T-cell (primary cell): ENCODE measurements around the gene SFXN5. TPM values are rescaled to one million over a fixed set of nuclear protein-coding genes. Genes with fewer than 3 reads are reported as not detected.

ENCODE experiments used
- ATAC-seq, 4 experiments: fragments of 200-7000 bp in 3 of 4; fragments of 150-1000 bp in 1 of 4; cut with Tn5 transposase; replicated peaks in 1 of 4; 1 replicate in 3 of 4; 2 replicates in 1 of 4; pipeline ENCODE4 v1.10.0; 2021; ENCODE audit warnings: moderate library complexity in 3 of 4, mild to moderate bottlenecking in 2 of 4, moderate number of reproducible peaks in 1 of 4
- CTCF ChIA-PET, 2 donors: fragments of 300-600 bp; sonication (Branson Sonifier 250); formaldehyde crosslinking; loops; one replicate each; lab custom pipeline; 2022; ENCODE audit warnings: antibody characterized with exemption in 2 of 2; lab: Charles Lee
- POLR2A ChIA-PET, 2 donors: fragments of 300-600 bp; sonication (Branson Sonifier 250); formaldehyde crosslinking; loops; one replicate each; lab custom pipeline; 2022; ENCODE audit warnings: antibody characterized with exemption in 2 of 2; lab: Charles Lee
- DNase-seq, 35 experiments: peaks; one replicate each; pipeline versions ENCODE4 v3.0.0 to v3.0.0-alpha.2; 2013 to 2023
- H3K27ac ChIP-seq: one replicate; pipeline ENCODE4 v1.5.1; 2013; ENCODE audit warnings: low read length
- H3K27me3 ChIP-seq, 2 experiments: replicated peaks in 1 of 2; 1 replicate in 1 of 2; 2 replicates in 1 of 2; pipeline versions ENCODE4 v1.6.1 to v1.7.0; 2013; ENCODE audit warnings: low read length in 1 of 2, mixed read lengths in 1 of 2; ENCODE audit not compliant: control insufficient read depth in 2 of 2, insufficient read depth in 2 of 2; ENCODE audit errors: extremely low read depth in 1 of 2
- H3K36me3 ChIP-seq, 2 donors: 1 replicate in 1 of 2; 2 replicates in 1 of 2; pipeline versions ENCODE4 v1.6.1 to v1.7.0; 2013; ENCODE audit warnings: low read length in 1 of 2; ENCODE audit not compliant: control insufficient read depth in 2 of 2, insufficient read depth in 1 of 2; ENCODE audit errors: extremely low read depth in 1 of 2
- H3K4me1 ChIP-seq, 2 experiments: 1 replicate in 1 of 2; 2 replicates in 1 of 2; pipeline versions ENCODE4 v1.6.1 to v1.7.0; 2013; ENCODE audit warnings: low read length in 2 of 2, mixed read lengths in 1 of 2; ENCODE audit not compliant: insufficient read depth in 2 of 2, control insufficient read depth in 1 of 2; ENCODE audit errors: extremely low read depth in 1 of 2
- H3K4me3 ChIP-seq, 2 donors: 1 replicate in 1 of 2; 2 replicates in 1 of 2; pipeline versions ENCODE4 v1.5.1 to v1.7.0; 2013; ENCODE audit warnings: mild to moderate bottlenecking in 2 of 2, low read length in 1 of 2, moderate library complexity in 1 of 2; ENCODE audit not compliant: control insufficient read depth in 1 of 2; ENCODE audit errors: extremely low read depth in 1 of 2
- H3K9me3 ChIP-seq: 2 replicates; pipeline ENCODE4 v1.7.0; 2013
- H3K27ac Mint-ChIP-seq, 2 donors: one replicate each; pipeline ENCODE4 v1.8.0; 2020 to 2021; ENCODE audit warnings: mild to moderate bottlenecking in 2 of 2, mixed read lengths in 2 of 2
- H3K27me3 Mint-ChIP-seq, 2 donors: one replicate each; pipeline ENCODE4 v1.8.0; 2021 to 2022; ENCODE audit warnings: mixed read lengths in 2 of 2
- H3K36me3 Mint-ChIP-seq: one replicate; pipeline ENCODE4 v1.8.0; 2021; ENCODE audit warnings: mixed read lengths
- H3K4me1 Mint-ChIP-seq, 3 donors: one replicate each; pipeline ENCODE4 v1.8.0; 2020 to 2022; ENCODE audit warnings: mixed read lengths in 3 of 3, mild to moderate bottlenecking in 1 of 3
- H3K4me3 Mint-ChIP-seq, 3 donors: one replicate each; pipeline ENCODE4 v1.8.0; 2020 to 2022; ENCODE audit warnings: mild to moderate bottlenecking in 3 of 3, mixed read lengths in 3 of 3, moderate library complexity in 3 of 3
- H3K9me3 Mint-ChIP-seq, 3 donors: one replicate each; pipeline ENCODE4 v1.8.0; 2020 to 2022; ENCODE audit warnings: mixed read lengths in 3 of 3
- WGBS: methylation state at CpG from one replicate; pipeline ENCODE4 v1.1.5; 2013; ENCODE audit warnings: missing lambda C conversion rate; ENCODE audit not compliant: insufficient coverage; 5-methylcytosine and 5-hydroxymethylcytosine counted together
- total RNA-seq, 35 experiments: library from RNA in 6 of 35; stranded (reverse) in 6 of 35; fragments of 120-200 nt in 1 of 35; gene quantifications; one replicate each; pipeline versions ENCODE4 v1.2.1 to v1.2.4 and lab custom pipeline; 2013 to 2026

The SFXN5 gene
- total RNA-seq, 5 donors from 2014 or later (not counting 1 experiment from before 2014, with no cell fraction given), result 6.3 to 14.2 (median 9.7) TPM

DNA sequence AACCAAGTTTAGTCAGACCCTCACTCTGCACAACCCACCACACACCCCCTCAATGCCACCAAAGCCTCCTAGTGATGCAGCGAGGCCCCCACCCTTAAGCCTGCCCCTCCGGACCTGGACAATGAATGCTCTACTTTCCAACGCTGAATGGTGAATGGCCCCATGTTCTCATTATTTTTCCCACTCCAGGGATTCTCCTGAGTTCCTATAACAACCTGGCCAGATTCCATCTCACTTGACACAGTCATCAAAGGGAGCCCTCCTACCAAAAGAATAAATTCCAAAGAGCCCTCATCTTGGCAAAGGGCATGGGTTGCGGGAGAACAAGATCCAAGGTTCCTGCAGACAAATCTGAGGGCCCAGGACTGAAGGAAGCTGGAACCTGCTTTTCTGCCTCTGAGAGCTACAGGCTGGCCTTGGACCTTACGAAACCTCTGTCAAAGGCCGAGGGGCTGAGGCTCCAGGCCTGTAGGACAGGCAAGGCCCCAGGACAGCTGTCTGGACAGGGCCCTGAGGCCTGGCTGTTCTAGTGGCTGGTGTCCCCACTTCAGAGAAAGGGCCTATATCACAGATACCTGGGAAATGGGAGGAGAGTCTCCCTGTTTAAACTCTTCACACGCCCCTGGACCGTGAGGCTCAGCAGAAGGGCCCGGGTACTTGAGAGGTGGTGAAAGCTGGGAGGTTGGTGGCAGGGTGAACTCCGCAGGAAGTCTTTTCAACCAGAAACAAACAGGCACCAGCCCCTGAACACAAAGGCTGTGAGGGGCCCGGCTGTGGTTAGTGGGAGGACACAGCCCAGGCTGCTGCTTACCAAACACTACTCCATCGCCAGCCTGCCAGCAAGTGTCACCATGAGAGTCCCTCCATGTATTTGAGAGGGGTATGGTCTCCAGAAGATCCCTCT lies 27.3 kb downstream of the SFXN5 start:
- peaks cover 0 to 3% of the 10 kb centered on the region in 2 experiments for H3K4me1 ChIP-seq
- ChIA-PET POLR2A (no interaction called here), CTCF (no interaction called here)
- peak in 2 of 4 experiments; percentile 45 to 50 for ATAC-seq
- Mint-ChIP-seq H3K4me1 (peaks cover 0 to 8% (median 2%) of the 10 kb centered on the region in 3 donors), H3K27me3 (no peaks in the 10 kb centered on the region), H3K27ac (peak overlapping the region in 1 of 2 donors; percentile 44), H3K4me3 (no peak overlapping the region), H3K36me3 (peaks cover 9% of the 10 kb centered on the region), H3K9me3 (peaks cover 0 to 4% (median 2%) of the 10 kb centered on the region in 3 donors)
- no peak overlapping the region for H3K27ac ChIP-seq
- 92% methylated on average over 7 of the region's 12 CpGs for WGBS
- H3K9me3 ChIP-seq, result no peaks in the 10 kb centered on the region
- H3K36me3 ChIP-seq, result no peaks in the 10 kb centered on the region
- peak overlapping the region in 1 of 2 donors; percentile 15 for H3K4me3 ChIP-seq
- no peaks in the 10 kb centered on the region for H3K27me3 ChIP-seq
- DNase-seq, result peak in 3 of 35 experiments; percentile 5 to 11 (median 8)

DNA sequence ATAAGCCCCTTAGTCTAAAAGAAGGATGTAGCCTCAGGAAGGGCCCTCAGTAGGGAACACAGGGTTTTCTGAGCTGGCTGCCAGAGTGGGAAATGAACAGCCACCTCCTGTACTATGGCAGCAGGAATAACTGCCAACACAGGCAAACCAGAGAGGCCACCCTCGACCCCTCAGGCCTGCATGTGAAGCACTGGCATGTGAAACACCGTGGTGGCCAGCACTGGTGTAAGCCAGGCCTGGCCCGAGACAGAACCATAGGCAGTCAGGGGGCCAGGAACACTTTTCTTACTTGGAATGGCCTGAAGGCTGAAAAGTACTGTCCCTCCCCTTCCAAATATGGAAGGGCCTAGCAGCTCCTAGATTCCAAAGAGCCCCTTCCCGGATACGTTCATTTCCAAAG lies 28.2 kb downstream of the SFXN5 start:
- Histone ChIP-seq H3K27me3 (no peaks in the 10 kb centered on the region), H3K27ac (no peak overlapping the region), H3K9me3 (no peaks in the 10 kb centered on the region), H3K4me1 (peaks cover 0 to 3% of the 10 kb centered on the region in 2 experiments), H3K36me3 (no peaks in the 10 kb centered on the region), H3K4me3 (no peak overlapping the region)
- Mint-ChIP-seq H3K9me3 (peaks cover 0 to 4% (median 2%) of the 10 kb centered on the region in 3 donors), H3K4me3 (no peak overlapping the region), H3K36me3 (peaks cover 10% of the 10 kb centered on the region), H3K27me3 (no peaks in the 10 kb centered on the region), H3K4me1 (peaks cover 0 to 8% (median 2%) of the 10 kb centered on the region in 3 donors), H3K27ac (no peak overlapping the region)
- whole genome bisulfite sequencing, result 96% methylated on average over 3 of the region's 5 CpGs
- ATAC-seq (no peak), DNase-seq (no peak)
- ChIA-PET POLR2A (no interaction called here), CTCF (interaction anchor here in 1 of 2 donors (0.7 kb wide), 1 partner anchor 11 kb away, joined by 3 read pairs; no protein-coding TSS in a partner anchor)

DNA sequence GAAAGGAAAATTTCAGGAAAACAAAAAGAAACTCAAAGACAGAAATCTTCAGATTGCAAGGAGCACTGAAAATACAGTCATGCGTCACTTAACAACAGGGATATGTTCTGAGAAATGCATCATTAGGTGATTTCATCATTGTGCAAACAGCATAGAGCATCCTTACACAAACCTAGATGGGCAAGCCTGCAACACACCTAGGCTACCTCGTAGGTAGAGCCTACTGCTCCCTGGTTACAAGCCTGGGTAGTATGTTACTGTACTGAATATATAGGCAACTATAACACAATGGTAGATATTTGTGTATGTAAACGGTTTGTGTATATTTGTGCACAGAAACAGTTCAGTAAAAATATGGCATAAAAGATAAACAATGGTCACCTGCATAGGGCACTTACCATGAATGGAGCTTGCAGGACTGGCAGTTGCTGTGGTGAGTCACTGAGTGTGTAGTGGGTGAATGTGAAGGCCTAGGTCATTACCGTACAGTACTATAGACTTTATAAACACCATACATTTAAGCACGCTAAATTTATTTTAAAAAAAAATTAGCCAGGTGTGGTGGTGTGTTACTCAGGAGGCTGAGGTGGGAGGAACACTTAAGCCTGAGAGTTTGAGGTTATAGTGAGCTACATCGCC lies 33.4 kb downstream of the SFXN5 start:
- DNase-seq (no peak), ATAC-seq (no peak)
- Mint-ChIP-seq H3K27me3 (no peaks in the 10 kb centered on the region), H3K4me1 (no peaks in the 10 kb centered on the region), H3K4me3 (no peak overlapping the region), H3K27ac (no peak overlapping the region), H3K9me3 (no peaks in the 10 kb centered on the region), H3K36me3 (peaks cover 10% of the 10 kb centered on the region)
- Histone ChIP-seq H3K27ac (no peak overlapping the region), H3K27me3 (no peaks in the 10 kb centered on the region), H3K9me3 (no peaks in the 10 kb centered on the region), H3K4me1 (no peaks in the 10 kb centered on the region), H3K4me3 (no peak overlapping the region), H3K36me3 (no peaks in the 10 kb centered on the region)
- WGBS, result 64% methylated on average over 2 of the region's 6 CpGs
- CTCF ChIA-PET, result no interaction called here
- POLR2A ChIA-PET, result no interaction called here

DNA sequence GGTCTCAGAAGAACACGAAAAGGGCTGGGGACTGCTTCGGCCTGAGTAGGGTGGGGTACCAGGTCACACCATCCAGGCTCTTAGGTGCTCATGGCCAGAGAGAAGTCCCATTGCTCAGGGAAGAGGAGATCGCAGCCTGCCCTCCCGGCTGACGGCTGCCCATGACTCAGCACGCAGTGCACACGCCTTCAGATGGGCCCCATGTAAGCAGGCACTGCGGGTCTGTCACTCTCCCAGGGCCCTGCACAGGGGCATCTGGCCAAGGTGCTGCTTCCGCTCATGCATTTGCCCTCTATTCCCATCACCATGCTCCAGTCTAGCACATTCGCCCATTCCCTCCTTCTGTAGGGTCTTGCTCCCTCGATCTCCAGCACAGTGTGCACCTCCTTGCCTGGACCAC lies 34.7 kb downstream of the SFXN5 start:
- H3K36me3 ChIP-seq, result no peaks in the 10 kb centered on the region

DNA sequence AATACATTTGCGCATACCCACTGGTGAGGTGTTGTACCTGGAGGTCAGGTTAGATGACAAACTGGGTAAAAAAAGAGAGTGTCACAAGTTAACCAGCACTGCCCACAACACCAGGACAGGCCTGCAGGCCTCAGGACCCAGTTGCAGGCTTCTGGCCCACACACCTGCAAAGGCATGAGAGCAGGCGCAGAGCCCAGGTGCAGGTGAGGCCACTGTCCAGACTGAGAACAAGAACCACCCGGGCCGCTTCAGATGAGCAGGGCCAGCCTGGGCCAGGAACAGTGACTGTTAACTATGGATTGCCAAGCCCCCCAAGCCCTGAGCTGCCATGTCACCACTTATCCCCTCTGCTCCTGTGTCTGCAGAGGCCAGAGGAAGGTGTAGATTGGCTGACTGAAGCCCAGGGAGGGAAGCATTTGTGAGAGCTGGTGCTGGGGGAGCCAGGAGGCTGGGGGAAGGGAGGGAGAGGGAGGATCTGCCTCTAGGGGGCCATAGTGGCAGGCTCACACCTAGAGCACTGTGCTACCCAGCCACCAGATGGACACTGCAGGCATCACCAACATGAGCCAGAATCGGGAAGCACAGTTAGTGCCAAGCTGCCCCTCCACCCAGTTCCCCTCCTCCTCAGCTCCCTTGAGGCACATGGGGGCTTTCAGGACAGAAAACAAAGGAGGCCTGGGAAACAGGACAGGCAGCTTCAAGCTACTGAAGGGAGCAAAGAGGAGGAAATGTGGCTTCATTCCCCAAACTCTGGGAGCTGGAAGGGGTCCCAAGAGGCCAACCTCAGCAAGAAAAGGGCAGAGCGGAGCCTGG lies 35.4 kb downstream of the SFXN5 start:
- ChIA-PET POLR2A (no interaction called here), CTCF (no interaction called here)
- H3K4me1 ChIP-seq, result no peaks in the 10 kb centered on the region
- H3K36me3 Mint-ChIP-seq, result peaks cover 12% of the 10 kb centered on the region
- no peaks in the 10 kb centered on the region for H3K9me3 ChIP-seq
- no peak overlapping the region for H3K27ac Mint-ChIP-seq
- no peak for DNase-seq
- H3K27me3 ChIP-seq, result peaks cover 0 to 2% of the 10 kb centered on the region in 2 experiments
- no peak overlapping the region for H3K27ac ChIP-seq
- H3K4me3 ChIP-seq, result no peak overlapping the region
- H3K36me3 ChIP-seq, result no peaks in the 10 kb centered on the region
- no peaks in the 10 kb centered on the region for H3K4me1 Mint-ChIP-seq
- no peaks in the 10 kb centered on the region for H3K9me3 Mint-ChIP-seq
- WGBS, result 100% methylated on average over 3 of the region's 6 CpGs
- H3K27me3 Mint-ChIP-seq, result no peaks in the 10 kb centered on the region
- no peak for ATAC-seq
- no peak overlapping the region for H3K4me3 Mint-ChIP-seq

More for the DNA sequence above, 34.7 kb downstream of the SFXN5 start:
- POLR2A ChIA-PET, result no interaction called here
- Mint-ChIP-seq H3K27ac (peak overlapping the region in 1 of 2 donors; percentile 2), H3K36me3 (peaks cover 10% of the 10 kb centered on the region), H3K27me3 (no peaks in the 10 kb centered on the region), H3K4me3 (no peak overlapping the region), H3K9me3 (no peaks in the 10 kb centered on the region), H3K4me1 (no peaks in the 10 kb centered on the region)
- Histone ChIP-seq H3K4me3 (no peak overlapping the region), H3K9me3 (no peaks in the 10 kb centered on the region), H3K4me1 (no peaks in the 10 kb centered on the region), H3K27ac (no peak overlapping the region), H3K27me3 (no peaks in the 10 kb centered on the region)
- DNase-seq (no peak), ATAC-seq (no peak)
- CTCF ChIA-PET, result no interaction called here
- WGBS, result 96% methylated on average over 11 of the region's 11 CpGs
